GM12873 (cell line): ENCODE measurements around the gene ABHD1.
A peak's percentile ranks its signal among the peaks of the same experiment; 100 is the strongest.

Source experiments
- CTCF ChIP-seq: IDR thresholded peaks from 2 replicates; pipeline ENCODE4 v1.5.1; 2012; ENCODE audit warnings: low read depth, mild to moderate bottlenecking, moderate library complexity, low read length, control low read depth; ENCODE audit not compliant: insufficient read depth; ENCODE audit errors: missing control alignments

Gene ABHD1

GRCh38 chr2:27133905-27134780 is 10.5 kb downstream of the ABHD1 start, which contains the start of gene PREB:
PREB (minus strand) TSS chr2:27134636; CDS start chr2:27134421, 215 bp downstream.
- TF ChIP-seq CTCF, result peak; percentile 53

GRCh38 chr2:27134781-27135477 is 11.3 kb downstream of the ABHD1 start:
- no peak for TF ChIP-seq CTCF

GRCh38 chr2:27135478-27135955 is 11.9 kb downstream of the ABHD1 start:
- TF ChIP-seq CTCF, result no peak

GRCh38 chr2:27136751-27137150 is 13.1 kb downstream of the ABHD1 start:
- no peak for TF ChIP-seq CTCF

GRCh38 chr2:27137322-27137935 is 13.8 kb downstream of the ABHD1 start:
- no peak for TF ChIP-seq CTCF

GRCh38 chr2:27138111-27138510 is 14.5 kb downstream of the ABHD1 start:
- TF ChIP-seq CTCF, result no peak

GRCh38 chr2:27139310-27139709 is 15.7 kb downstream of the ABHD1 start, which contains the start of gene PRR30:
PRR30 (minus strand) TSS chr2:27139410; CDS start chr2:27138329, 1,081 bp downstream.
- TF ChIP-seq CTCF, result no peak
